KOPT-K1 (cell line): ENCODE measurements around the gene BDNF.
"Not testable (repeated sequence)": the region's sequence is repeated elsewhere in the genome, so short reads cannot be mapped to it uniquely, and the experiment has no call there.

Experiments used
- H3K27ac ChIP-seq: fragments of 200-600 bp; sonication (generic); 2 replicates; pipeline ENCODE4 v1.5.1; 2016; ENCODE audit warnings: antibody characterized with exemption, mild to moderate bottlenecking, low read depth, low read length; ENCODE audit not compliant: poor library complexity, severe bottlenecking
- H3K36me3 ChIP-seq: fragments of 200-600 bp; sonication (generic); 2 replicates; pipeline ENCODE4 v1.5.1; 2017; ENCODE audit warnings: antibody characterized with exemption, mild to moderate bottlenecking, low read length, moderate library complexity; ENCODE audit not compliant: insufficient read depth
- H3K9me3 ChIP-seq: fragments of 200-600 bp; sonication (generic); 2 replicates; pipeline ENCODE4 v1.5.1; 2017; ENCODE audit warnings: antibody characterized with exemption, low read length, mild to moderate bottlenecking; ENCODE audit not compliant: insufficient read depth, poor library complexity, severe bottlenecking

Gene BDNF

DNA sequence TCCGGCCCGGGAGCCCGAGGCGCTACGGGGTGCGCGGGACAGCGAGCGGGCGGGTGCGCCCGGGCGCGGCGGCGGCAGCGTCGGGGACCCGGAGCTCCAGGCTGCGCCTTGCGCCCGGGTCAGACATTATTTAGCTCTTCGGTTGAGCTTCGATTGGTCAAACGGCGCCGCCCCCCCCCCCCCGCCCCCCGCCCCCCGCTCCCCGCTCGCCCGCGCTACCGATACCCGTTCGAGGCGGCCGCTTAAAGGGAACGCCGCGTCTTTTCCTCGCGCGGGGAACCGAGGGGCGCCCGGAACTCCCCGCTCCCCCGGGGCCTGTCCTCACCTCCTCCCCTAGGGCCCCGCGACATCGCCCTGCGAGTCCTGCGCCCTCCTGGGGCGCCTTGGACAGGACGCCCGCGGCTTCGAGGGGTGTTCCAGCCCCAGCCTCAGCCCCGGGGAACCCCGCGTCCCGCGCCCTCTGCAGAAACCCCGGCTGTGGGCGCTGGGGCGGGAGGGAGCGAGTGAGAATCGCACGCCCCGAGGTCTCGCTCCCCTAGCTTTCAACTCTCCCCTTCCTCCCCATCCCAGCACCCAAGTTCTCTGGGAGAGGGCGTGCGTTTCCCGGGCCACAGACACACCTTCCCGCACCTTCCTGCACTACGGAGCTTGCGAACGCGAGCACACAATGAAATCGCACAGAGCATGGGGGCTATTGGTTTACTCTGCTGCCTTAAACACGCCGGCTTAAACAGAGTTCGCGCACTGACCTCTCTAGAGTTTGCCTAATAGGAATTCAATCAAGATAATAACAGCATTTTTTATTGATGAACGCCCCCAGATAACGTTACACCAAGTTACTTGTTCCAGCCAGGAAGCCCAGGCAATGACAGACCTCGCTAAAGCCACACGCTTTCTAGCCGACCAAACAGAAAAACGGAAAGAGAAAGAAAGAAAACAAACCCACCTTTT lies at the start of gene BDNF:
Gene BDNF, minus strand, starts transcription at position 105 of the 951 bp plus-strand sequence. CDS start 41,891 bp downstream, outside the sequence.
- Histone ChIP-seq H3K27ac (no peak within 1 kb of the TSS), H3K36me3 (no peaks in the 10 kb centered on the region), H3K9me3 (no peaks in the 10 kb centered on the region)

DNA sequence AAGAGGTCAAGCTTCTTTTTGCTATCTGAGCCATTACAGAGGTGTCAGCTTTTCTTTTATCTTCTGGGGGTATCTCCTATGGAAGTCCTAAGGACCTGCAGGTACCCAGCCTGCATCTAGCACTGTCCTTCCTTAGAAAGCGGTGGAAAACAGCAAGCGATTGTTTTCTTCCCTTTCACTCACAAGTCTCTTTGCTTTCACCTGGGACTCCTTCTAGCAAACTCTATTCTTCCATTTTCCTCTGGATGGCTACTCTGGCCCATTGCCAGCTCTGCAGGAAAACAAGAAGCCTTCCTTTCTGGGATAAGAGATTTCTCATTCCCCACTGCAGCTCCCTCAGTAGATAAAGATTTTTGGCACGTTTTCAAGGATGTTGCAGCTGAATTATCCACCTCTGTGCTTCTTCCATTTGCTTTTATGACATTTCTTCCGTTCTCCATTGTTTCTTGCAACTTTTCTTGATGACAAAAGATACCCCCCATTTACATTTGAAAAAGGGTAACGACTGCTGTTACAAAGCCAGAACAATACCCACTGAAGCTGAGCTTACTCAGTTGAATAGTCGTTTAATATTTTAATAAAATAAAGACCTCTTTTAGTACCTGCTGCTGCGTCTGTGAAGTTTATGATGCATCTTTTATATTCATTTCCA lies 40.2 kb upstream of the BDNF start:
- Histone ChIP-seq H3K9me3 (no peaks in the 10 kb centered on the region), H3K27ac (no peak overlapping the region), H3K36me3 (no peaks in the 10 kb centered on the region)

DNA sequence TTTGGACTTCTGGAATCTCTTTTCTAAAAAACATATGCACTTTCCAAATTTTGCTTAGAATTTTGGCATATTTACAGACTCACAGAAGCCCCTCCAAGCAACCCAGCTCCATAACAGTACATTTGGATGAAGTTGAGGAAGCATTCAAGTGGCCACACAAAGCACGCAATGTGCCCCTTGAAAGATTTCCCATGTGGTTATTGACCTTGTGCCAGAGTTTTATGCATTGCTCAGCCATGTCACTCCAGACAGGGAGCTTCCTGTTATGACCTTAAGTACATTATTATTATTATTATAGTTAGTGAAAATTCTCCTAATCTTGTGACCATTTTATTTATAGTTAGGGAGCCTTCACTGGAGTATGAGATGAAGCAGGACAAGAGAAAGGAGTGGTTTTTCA lies 35.0 kb upstream of the BDNF start:
- Histone ChIP-seq H3K9me3 (no peaks in the 10 kb centered on the region), H3K27ac (no peak overlapping the region), H3K36me3 (no peaks in the 10 kb centered on the region)

DNA sequence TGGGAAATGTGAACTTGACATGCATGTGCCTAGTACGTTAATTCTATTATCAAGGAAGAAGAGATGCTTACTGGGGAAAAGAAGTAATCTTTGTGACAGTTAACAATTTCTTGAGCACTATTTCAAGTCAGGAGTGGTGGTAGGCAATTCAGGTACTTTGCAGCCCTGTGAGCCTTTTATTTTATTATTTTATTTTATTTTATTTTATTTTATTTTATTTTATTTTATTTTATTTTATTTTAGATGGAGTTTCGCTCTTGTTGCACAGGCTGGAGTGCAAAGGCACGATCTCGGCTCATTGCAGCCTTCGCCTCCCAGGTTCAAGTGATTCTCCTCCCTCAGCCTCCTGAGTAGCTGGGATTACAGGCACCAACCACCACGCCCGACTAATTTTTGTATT lies 31.5 kb upstream of the BDNF start:
- not testable (repeated sequence) for H3K36me3 ChIP-seq, H3K27ac ChIP-seq, H3K9me3 ChIP-seq

DNA sequence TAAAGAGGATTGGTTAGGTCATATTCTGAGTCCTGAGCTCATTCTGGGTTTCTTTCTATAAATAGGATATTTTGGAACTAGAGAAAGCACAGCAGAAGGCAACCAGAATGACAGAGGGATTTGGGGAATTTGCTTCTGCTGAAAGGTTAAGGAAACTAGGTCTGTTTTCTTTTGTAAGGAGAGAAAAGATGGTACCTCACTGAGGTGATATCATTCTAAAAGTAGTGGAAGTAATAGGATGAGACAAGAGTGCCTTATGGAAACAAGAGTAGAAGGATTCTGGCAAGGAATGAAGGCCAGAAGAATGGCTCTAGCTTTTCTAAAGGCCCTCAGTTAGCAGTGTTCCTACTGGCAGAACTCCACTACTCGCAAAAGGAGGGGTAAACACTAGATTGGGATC lies 26.7 kb upstream of the BDNF start:
- Histone ChIP-seq H3K9me3 (no peaks in the 10 kb centered on the region), H3K27ac (no peak overlapping the region), H3K36me3 (no peaks in the 10 kb centered on the region)

DNA sequence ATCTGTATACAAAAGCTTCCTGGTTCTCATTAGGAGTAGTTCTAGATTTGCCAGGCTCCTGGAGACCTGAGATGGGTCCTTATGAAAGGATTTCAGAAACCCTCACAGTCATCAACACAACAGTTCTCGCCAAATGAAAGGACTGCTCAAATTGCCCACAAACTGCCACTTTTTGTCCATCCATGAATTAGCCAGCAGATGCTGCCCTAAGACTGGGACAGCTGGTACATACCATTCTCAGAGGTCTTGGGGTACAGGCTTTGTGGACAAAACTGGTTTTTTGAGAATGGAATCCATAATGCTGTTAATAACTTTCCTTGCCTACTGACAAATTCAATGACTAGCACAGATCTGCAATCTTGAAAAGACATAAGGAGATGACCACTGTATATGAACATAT lies 23.4 kb upstream of the BDNF start:
- no peaks in the 10 kb centered on the region for H3K36me3 ChIP-seq
- H3K27ac ChIP-seq = no peak overlapping the region
- no peaks in the 10 kb centered on the region for H3K9me3 ChIP-seq

DNA sequence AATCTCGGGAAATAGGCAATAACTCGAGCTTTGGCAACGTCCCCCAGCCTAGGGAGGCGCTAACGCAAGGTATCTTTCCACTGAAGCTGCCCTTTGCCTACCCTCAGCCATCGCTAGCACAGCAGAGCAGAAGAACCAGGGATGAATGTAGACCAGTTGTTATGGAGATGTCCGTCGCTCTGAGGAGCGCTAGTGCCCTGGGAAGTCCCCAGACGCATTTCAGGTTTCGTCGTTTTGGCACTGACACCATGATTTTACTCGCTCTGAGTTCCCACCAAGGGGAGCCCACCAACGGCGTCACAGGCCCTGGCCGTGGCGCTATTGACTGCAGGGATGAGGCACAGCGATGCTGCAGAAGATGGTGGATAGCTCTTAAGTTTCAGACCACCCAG lies 22.7 kb upstream of the BDNF start:
- no peaks in the 10 kb centered on the region for H3K36me3 ChIP-seq
- no peaks in the 10 kb centered on the region for H3K9me3 ChIP-seq
- H3K27ac ChIP-seq = no peak overlapping the region

DNA sequence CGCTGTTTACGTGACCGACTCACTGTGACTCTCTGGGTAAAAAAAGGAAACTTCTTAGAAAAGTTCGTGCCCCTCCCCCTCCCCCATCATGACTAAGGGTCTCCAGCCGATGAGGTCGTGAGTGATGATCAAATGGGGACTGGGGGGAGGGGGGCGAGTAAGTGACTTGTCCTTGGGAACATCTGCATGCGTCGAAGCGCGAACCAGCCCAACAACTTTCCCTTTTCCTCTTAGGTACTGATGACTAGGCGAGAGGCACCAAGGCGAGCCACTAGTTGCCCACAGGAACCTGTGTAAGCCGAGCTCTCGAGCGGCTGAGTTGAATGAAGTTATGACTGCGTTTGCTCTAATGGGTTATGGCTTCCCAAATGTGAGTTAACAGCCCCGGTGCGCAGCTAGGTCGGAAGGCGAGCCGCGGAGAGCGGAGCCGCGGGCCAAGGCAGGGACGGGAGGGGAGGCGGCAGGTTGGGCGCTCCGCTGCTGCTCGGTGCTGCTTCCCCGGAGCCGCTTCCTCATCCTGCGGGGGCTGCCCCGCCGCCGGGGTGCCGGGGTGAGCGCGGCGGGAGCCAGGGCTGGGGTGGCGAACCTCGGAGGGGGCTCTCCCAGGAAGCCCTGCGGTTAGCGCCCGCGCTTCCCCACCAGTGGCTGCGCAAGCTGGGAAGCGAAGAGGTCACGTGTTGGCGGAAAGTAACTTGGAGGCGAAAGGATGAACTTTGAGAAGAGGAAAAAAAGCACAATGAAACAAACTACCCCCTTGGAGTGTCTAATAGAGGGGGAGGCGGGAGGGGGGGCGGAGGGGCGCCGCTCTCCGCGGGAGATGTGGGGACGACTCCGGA lies 22.1 kb upstream of the BDNF start:
- H3K9me3 ChIP-seq = no peaks in the 10 kb centered on the region
- H3K36me3 ChIP-seq = no peaks in the 10 kb centered on the region
- H3K27ac ChIP-seq = no peak overlapping the region

DNA sequence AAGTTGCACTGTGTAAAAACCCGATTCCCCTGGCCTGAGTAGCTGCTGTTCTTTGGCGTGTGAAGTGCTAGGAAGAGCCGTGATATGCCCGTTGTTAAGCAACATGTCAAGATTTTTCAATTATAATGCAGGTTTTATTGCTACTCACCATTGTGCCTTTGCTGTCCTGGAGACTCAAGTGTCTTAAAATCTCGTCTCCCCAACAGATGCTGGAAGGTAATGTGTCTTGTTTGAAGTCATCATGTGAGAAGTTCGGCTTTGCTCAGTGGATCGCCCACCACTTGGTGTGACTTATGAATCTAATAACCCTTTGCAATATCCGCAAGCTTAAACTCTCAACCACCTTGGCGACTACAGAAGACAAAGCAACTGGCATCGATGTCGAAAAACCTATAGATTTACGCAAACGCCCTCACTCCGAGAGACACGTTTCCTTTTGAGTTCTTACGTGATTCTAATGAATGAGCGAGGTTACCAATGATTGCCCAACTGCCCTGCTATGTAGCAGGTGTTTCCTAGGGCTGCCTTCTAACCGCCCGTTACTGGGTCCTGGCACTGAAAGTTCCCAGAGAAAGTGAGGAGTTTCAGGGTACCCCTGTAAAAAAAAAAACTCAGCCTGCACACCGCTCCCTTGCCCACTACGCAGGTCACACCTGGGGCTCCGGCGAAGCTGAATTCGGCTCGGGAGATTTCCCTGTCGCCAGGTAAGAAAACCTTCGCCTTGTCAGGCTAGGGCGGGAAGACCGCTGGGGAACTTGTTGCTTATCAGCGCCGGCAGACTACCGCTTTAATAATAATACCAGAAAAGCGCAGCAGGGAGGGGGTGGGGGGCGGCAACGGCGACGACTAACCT lies 21.2 kb upstream of the BDNF start:
- H3K27ac ChIP-seq = no peak overlapping the region
- H3K9me3 ChIP-seq = no peaks in the 10 kb centered on the region
- H3K36me3 ChIP-seq = no peaks in the 10 kb centered on the region

DNA sequence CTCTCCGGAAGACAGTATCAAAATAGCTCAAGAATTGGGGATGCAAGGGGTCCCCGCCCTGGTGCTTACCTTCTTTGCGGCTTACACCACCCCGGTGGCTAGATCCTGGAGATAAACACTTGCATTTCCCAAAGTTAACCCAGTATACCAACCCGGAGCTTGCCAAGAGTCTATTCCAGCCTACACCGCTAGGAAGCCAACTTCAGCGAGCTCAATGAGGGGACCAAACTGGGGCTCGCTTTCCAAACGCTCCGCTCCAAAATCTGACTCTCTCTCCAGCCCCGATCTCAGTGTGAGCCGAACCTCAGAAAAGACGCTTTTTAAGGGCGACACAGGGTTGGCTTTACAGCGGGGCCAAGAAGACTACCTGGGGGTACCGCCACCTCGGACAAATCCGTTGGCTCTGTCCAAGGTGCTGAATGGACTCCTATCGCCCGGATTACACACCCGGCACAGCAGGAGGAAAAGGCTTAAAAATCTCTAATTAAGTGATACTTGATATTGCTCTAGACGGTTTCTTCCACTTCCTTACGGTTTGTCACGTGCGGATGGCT lies 20.1 kb upstream of the BDNF start:
- Histone ChIP-seq H3K9me3 (no peaks in the 10 kb centered on the region), H3K36me3 (no peaks in the 10 kb centered on the region), H3K27ac (no peak overlapping the region)

DNA sequence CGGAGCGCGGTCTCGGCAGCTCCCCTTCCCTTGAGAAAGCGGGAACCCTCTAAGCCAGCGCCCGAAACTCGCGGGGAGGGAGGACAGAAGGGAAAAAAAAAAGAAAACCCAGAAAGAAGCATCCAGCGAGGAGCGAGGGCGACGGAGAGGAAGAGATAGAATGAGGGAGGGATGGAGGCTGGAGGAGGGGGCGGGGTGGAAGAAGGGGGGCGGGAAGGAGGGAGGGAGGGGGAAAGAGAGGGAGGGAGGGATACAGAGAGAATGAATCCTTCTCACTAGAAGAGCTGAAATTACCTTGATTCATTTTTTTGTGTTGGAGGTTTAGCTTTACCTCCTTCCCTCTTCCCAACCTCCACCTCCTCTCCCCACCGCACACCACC lies 19.3 kb upstream of the BDNF start:
- H3K36me3 ChIP-seq = no peaks in the 10 kb centered on the region
- no peak overlapping the region for H3K27ac ChIP-seq
- H3K9me3 ChIP-seq = no peaks in the 10 kb centered on the region

DNA sequence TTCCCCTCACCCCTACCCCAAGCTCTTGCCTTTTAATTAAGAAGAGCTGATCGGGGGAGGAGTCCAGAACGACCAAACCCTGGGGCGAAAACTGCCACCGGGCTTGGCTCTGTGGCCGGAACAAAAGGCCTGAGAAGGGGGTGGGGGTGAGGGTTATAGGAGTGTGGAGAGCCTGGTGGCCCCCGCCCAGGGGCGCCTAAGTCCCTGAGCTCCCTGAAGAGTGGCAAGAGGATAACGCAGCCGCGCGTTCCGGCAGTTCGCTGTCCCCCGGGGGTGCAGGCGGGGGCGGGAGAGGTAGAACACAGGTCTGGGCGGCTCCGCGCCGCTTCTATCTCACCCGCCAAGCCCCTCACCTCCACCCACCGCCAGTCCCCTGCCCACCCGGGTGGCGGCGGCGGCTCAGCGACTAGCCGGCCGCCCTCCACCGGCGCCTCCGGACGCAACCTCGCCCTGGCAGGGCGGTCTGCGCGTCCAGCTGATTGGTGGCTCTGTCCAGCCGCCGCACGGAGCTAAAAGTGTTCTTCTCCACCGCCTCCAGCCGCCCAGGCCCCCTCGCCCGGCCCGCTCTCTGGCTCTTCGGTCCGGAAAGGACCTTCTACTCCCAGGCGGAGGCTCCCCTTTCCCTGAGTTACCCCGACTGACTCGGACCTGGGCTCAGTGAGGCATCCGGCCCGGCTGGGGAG lies 18.7 kb upstream of the BDNF start:
- Histone ChIP-seq H3K27ac (no peak overlapping the region), H3K9me3 (no peaks in the 10 kb centered on the region), H3K36me3 (no peaks in the 10 kb centered on the region)

DNA sequence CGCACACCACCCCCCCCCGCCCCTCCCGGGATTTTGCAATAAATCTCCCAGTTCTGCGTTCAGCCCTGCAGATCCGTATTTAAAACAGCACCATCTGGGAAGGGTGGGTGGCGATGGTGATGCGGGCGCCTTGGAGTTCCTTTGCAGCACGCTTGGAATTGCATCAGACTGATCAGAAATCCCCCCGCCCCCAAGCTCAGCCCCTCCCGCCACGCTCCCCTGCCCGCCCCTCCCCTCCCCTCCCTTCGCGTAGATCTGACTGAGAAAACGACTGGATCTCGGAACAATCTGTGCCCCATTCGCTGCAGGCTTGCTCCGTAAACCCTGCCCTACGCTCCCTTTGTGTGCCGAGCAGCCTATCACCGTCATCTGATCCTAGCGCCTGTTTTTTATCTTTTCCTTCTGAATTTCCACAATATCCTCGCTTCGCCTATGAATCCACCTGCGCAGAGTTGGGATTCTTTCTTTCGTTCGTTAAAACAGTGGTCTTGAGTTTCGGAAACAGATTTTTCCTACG lies 18.1 kb upstream of the BDNF start:
- Histone ChIP-seq H3K36me3 (no peaks in the 10 kb centered on the region), H3K27ac (no peak overlapping the region), H3K9me3 (no peaks in the 10 kb centered on the region)
